ENCODE data around the gene CRMP1.

DNA sequence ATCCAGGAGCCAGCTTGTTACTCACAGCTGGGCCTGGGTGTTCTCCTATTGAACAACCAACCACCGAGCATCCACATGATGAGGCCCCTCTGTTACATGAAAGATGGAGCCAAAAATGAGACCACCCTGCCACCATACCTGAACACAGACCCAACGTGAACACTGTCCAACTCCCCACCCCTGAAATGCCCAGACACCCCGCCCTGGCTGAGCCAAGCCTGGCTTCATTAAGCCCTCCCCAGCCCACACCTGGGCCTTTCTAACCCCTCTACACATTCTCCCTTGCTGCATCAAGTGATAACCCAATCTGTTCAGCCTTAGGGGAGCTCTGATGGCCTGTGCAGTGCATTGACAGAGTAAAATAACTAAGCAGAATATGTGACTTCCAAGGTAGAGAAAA lies 101.2 kb downstream of the CRMP1 start:
- TF ChIP-seq CTCF (IDR thresholded peaks at IDR 0.05 in 4 of 5, conservative IDR thresholded peaks at IDR 0.05 in 1 of 5), result no peak
- no peak for TF ChIP-seq POLR2A (IDR thresholded peaks at IDR 0.05)

Data from gastrocnemius medialis (tissue), 4 donors.